ENCODE results near the gene CCNL1.

DNA sequence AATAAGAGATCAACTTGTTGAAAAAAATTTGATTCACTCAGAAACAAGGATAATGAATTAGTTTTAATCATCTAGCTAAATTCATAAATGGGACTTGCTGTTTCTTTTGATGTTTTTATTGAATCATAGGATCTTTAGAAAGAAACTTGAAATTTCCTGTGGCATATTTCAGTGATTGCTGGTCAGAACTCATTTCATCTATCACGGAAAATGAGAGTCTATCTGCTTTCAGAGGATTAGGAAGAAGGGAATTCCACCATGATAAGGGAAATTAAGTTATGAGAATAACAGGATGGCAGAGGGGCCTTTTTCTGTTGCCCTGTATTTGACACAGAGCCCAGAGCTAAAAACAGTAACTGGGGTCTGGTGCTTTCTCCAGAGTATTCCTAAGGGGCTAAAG lies 44.9 kb upstream of the CCNL1 start:
- TF ChIP-seq, protein P1, sequence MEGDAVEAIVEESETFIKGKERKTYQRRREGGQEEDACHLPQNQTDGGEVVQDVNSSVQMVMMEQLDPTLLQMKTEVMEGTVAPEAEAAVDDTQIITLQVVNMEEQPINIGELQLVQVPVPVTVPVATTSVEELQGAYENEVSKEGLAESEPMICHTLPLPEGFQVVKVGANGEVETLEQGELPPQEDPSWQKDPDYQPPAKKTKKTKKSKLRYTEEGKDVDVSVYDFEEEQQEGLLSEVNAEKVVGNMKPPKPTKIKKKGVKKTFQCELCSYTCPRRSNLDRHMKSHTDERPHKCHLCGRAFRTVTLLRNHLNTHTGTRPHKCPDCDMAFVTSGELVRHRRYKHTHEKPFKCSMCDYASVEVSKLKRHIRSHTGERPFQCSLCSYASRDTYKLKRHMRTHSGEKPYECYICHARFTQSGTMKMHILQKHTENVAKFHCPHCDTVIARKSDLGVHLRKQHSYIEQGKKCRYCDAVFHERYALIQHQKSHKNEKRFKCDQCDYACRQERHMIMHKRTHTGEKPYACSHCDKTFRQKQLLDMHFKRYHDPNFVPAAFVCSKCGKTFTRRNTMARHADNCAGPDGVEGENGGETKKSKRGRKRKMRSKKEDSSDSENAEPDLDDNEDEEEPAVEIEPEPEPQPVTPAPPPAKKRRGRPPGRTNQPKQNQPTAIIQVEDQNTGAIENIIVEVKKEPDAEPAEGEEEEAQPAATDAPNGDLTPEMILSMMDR (conservative IDR thresholded peaks at IDR 0.05; ENCODE audit: low read length), result no peak
- no peak for TF ChIP-seq EZH2phosphoT487 (IDR thresholded peaks at IDR 0.05; ENCODE audit: borderline replicate concordance)

All from Loucy (cell line).